ENCODE data around the gene ZNF473.

DNA sequence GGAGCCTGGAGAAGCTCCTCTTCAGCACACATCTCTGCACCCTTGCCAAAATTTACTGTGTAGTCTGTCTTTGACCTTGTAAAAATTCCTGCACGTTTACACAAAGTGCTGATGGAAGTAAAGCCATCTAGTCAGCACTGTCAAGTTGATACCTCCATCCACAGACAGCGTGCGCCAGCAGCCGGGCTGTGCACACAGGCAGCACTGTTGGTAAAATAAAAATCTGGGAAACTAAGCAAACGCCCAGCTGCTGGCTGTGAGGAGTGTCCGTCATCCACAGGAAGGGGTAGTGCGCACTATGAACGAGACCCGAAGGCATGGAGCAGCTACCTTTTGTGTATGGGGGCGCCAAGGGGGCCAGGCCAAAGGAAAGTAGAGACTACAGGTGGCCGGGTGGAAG, 47.5 kb upstream of the ZNF473 start:
- TF ChIP-seq YY1 (IDR thresholded peaks at IDR 0.05; ENCODE audit: insufficient read depth, insufficient read length) (no peak), ZNF274 (IDR thresholded peaks at IDR 0.05; ENCODE audit: low read depth, low read length) (no peak), SUZ12 (IDR thresholded peaks at IDR 0.05; ENCODE audit: extremely low read depth, insufficient read depth, insufficient read length) (no peak)

All from NT2/D1 (cell line).